NCI-H2171 treated with DMSO at 0.1 percent for 48 hours (cell line): ENCODE results near the gene CTSE.

Source experiments
- DNase-seq: peaks from one replicate; lab custom pipeline; 2025; lab: John Stamatoyannopoulos, UW

CTSE gene

GRCh38 chr1:205991237-205991636, 32.5 kb downstream of the CTSE start:
- no peak for DNase-seq

DNA sequence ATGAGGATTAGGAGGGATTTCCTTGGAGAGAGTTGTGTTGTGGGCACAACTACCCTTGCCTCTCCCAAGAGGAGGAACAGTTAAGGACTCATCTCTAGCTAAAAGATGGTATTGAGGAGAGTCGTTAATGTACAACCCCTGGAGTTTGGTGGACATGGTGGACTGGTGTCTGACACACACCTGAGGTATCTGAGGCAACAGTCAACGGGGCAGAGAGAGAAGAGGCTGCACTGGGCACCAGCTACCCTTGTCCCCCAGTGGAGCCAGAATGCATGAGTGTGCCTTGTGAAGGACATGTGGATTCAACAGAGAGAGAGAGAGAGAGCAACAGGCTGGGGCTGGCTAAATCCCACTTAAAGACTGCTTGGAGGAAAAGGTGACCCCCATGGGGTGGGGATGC, 33.5 kb downstream of the CTSE start:
- no peak for DNase-seq

DNA sequence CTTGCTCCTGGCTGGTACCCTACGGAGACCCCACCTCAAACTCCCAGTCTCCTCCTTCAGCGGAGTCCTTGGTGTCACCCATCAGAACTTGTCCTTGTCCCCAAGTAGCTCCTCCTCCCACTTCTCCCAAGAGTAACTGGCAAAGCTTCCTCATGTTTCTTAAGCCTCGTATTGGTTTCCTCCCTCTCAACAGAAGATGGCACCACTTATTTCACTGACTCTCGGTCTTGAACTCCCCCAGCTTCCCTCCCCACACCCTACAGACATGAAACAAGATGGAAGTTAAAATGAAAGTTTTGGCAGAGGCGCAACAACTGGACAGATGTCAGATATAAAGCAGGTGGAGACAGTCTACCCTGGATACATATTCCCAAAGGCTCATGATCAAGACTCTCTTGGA, 33.9 kb downstream of the CTSE start:
- no peak for DNase-seq

DNA sequence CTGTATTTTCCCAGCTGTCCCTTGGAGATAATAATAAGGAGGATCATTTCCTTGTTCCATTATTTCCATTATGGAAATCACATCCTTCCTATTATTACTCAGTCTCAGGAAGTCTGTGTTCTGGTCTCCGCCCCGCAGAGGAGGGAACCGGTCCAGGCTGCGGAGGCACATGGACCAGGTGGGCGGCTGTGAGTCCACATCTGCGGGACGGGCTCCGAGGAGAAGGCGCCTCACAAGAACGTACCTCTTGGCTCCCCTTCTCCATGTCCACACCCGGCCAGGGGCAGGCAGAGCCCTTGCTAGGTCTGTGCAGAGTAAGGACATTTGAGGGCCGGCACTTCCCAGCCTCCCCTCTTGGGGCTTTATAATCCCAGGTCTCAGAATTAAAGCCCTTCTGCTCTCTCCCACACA, 35.1 kb downstream of the CTSE start:
- DNase-seq = no peak

GRCh38 chr1:205986861-205987260, 36.8 kb downstream of the CTSE start:
- no peak for DNase-seq

- DNase-seq = no peak
Observed at GRCh38 chr1:205986292-205986691, 37.4 kb downstream of the CTSE start.

- DNase-seq = no peak
Observed at GRCh38 chr1:205985330-205986005, 38.2 kb downstream of the CTSE start.

DNA sequence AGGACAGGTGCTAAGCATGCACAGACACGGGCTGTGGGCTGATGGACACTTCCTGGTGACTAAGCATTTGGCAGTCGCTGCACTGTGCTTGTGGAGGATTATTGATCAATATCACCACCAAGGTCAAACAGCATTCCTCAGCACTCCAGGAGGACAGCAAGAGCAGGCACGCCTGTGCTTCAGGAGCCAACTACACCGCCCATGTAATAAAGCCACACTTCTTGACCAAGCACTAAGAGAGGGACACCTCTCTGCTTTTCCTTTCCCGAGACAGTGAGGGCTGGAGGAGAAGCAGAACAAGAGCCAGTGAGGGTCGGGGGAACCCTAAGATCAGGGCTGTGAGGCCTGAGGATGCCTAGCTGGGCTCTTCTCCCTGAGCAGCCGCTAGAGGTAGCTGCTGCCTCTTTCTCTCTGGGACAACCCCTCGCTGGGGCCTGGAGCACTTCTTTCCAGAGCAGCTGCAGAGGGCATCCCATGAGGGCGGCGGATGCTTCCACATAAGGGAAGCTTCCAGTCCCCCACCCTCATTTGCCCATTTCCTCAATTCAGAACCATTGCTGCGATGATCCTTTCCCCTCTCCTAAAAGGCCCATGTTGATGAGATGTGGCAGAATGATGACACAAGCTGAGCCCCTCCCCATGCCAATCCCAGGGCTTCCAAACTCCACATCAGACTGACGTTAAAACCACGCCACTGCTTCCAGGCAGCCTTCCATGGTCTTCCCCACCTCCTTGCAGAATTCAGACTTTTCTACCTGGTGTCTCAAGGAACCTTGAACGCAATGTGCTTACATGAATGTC, 39.6 kb downstream of the CTSE start:
- no peak for DNase-seq

DNA sequence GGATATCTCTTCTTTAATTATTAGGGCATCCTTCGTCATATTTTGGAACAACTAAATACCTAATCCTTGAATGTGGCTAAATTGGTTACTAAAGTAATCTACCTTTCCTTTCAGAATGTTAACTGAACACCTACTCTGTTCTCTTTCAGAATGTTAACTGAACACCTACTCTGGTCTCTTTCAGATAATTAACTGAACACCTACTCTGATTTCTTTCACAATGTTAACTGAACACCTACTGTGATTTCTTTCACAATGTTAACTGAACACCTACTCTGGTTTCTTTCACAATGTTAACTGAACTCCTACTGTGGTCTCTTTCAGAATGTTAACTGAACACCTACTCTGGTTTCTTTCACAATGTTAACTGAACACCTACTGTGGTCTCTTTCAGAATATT, 42.4 kb downstream of the CTSE start:
- DNase-seq = no peak

DNA sequence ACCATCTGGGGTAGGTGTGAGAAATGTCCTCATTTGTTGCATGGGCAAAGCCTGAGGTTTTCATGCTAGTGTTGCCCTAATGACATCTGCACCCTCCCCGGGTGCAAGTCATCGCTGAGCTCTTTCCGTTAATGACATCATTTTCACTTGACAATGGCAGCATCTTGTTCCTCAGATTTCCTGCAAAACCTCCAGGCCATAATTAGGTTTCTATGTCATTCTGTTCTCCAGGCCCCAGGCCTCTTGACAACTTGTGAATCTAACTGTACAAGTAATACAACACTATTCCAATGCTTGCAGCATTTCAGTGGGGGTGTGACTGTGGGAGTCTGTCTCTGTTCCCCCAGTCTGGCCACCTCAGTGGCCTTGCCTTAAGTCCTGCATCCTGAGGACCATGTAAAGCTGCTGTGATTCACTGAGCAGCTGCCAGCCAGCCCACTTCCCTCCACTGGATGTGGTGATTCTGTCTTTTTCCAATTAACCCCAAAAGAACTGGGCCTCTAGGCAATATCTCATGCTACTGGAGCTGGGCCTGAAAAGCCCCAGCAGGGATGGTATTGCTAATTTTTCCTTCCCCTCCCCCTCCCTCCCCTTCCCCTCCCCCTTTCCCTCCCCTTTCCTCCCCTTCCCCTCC, 43.3 kb downstream of the CTSE start:
- DNase-seq = no peak

GRCh38 chr1:205979301-205979700, 44.4 kb downstream of the CTSE start:
- DNase-seq = no peak

GRCh38 chr1:205978676-205979075, 45.0 kb downstream of the CTSE start:
- no peak for DNase-seq

DNA sequence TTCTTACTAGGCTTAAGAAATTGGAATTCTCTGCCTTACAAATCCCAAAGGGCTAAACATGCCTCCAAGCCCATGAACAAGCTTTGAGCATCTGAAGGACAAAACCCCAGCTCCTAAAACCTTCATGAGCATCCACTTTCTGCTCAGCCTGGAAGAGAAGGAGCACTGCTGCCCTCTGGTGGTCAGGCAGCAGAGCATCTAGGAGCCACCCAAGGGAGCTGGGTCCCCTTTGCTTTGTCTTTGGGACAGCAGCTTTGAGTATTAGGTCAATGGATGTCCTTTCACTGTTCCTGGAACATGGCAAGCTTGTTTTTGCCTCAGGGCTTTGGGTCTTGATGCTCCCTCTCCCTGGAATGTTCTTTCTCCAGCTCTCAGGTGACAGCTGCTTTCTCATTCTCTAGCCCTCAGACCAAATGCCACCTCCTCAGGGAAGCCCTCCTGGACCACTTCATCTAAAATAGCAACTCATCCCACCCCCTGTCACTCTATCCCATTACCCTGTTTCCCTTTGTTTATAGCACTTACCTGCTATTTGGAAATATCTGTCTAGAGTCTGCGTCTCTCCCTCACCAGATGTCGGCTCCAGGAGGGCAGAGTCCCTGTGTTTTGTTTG, 46.2 kb downstream of the CTSE start:
- DNase-seq = peak; percentile 88

DNA sequence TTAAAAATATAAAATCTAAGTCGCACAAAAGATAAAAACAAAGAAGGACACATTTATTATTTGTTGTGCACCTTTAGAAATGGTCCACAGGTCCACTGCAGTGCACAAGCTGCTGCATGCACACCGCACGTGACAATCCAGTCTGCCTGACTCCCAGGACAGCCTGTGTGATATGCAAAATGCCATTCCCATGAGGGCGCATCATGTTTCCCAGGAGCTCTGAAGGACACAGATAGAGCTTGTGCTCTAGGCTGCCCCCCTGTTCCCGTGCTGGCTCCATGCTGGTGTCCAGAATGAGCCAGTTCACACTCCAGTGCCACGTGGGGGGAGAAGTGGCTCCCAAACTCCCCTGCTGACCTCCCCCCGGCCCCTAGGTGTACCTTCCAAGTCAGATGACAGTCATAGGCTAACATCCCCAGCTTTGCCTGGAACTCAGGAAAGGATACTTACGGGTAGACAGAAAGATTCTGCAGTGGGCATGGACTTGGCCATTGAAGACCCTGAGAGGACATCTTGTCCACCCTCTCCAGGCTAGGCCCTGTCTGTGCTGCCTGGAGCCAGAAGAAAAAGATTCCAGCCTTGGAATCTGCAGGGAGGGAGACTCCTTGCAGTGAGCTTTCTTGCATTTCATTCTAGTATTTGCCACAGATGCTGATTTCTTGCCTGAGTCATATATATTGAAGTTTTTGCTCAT, 46.8 kb downstream of the CTSE start:
- DNase-seq = peak; percentile 91

DNA sequence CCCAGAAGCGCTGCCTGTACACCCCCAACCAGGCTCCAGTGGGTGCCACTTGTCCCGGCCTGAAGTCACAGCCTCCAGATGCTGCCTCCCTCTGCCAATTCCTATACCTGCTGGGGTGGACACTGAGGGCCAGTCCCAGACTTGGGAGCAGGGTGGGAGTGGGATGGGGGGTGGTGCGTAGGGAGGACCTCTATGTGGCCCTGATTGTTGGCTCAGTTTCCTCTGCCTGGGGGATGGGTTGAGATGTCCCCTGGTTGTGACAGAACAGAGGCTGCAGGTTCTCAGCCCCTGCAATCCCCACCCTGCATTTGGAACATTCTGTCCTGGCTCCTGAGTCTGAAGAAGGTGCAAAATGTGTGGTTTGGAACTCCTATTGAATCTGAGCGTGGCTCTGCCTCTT, 47.7 kb downstream of the CTSE start:
- DNase-seq = no peak

GRCh38 chr1:205975387-205975998, 48.2 kb downstream of the CTSE start:
- no peak for DNase-seq

GRCh38 chr1:205974712-205975111, 49.0 kb downstream of the CTSE start:
- no peak for DNase-seq

DNA sequence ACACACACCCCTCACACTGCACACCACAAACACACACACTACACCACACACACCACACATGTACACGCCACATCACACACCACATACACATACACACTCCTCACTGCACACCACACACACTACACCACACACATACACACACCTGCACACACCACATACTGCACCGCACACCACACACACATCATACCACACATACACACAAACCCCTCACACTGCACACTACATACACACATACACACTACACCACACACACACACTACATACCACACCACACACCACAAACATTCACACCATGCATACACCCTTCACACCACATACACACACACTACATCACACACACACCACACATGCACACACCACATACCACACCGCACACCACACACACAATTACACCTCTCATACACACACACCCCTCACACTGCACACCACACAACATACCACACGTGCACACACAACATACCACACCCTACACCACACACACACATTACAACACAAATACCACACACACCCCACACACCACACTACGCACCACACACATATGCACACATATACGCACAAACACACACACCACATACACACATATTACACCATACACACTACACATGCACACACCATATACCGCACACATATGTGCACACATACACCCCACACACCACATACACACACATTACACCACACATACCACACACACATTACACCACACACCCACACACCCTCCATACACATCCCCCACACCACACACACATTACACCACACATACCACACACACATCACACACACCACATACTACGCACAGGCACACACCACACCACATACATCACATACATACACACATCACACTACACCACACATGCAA, 50.1 kb downstream of the CTSE start:
- DNase-seq = no peak

DNA sequence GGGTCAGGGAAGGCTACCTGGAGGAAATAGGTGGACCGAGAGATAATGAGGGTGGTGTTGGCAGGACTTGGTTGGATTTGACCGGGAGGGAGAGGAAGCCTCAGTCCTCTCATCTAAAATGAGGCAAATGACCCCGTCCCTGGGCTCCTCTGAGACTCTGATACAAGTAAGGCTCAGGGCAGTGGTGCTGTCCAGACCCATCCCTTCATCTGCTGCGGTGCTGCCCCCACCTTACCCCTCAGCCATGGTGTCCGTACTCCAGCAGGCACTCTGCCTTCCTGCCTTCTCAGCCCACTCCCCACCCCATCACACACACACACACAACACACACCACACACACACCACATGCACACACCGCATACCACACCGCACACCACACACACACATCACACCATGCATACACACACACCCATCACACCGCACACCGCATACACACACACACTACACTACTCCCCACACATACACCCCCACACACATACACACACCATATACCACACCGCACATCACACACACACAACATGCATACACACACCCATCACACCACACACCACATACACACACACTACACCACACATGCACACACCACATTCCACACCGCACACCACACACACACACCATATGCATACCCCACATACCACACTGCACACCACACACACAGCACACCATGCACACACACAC, 51.1 kb downstream of the CTSE start:
- no peak for DNase-seq

DNA sequence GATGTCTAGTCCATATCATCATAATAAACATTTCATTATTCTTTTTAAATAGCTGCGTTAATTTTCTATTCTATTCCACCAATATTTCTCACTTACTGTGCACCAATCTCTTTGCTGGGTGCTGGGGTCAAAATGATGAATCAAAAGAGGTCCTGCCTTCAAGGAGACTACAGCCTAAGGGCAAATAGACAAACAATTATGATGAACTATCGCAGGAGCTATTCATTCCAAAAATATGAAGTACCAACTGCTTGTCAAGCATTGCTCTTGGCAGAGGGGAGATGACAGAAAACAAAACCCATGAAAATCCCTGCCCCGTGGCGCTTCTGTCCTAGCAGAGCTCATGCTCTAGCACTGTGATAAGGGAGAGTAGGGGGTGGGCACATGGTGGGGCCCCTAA, 51.6 kb downstream of the CTSE start:
- no peak for DNase-seq
